OCI-LY3 (cell line): ENCODE data around the gene UBL5.
"Not testable (repeated sequence)": the region's sequence is repeated elsewhere in the genome, so short reads cannot be mapped to it uniquely, and the experiment has no call there.

Experiments used
- H2AFZ ChIP-seq: fragments of 200-600, 300-600 bp; shearing (Covaris generic); 2 replicates; pipeline ENCODE4 v1.6.0; 2014; ENCODE audit warnings: antibody characterized with exemption, low read depth, low read length
- H3K27ac ChIP-seq: fragments of 200-600, 300-600 bp; sonication (generic); 2 replicates; pipeline ENCODE4 v1.5.1; 2014; ENCODE audit warnings: mild to moderate bottlenecking, low read length, moderate library complexity, mixed read lengths
- H3K27me3 ChIP-seq: fragments of 200-600, 300-600 bp; sonication (generic); 2 replicates; pipeline ENCODE4 v1.6.1; 2014; ENCODE audit warnings: low read depth, low read length, mixed read lengths
- H3K36me3 ChIP-seq: fragments of 200-600, 300-600 bp; sonication (generic); replicated peaks from 2 replicates; pipeline ENCODE3; 2014; ENCODE audit warnings: low read depth, low read length, mixed read lengths
- H3K4me1 ChIP-seq: fragments of 300-600, 200-600 bp; sonication (generic); 2 replicates; pipeline ENCODE4 v1.6.1; 2014; ENCODE audit warnings: low read length, mixed read lengths
- H3K4me2 ChIP-seq: fragments of 200-600, 300-600 bp; sonication (generic); 2 replicates; pipeline ENCODE4 v1.6.1; 2014; ENCODE audit warnings: low read length, mixed read lengths
- H3K4me3 ChIP-seq: fragments of 300-600, 200-600 bp; sonication (generic); 2 replicates; pipeline ENCODE4 v1.5.1; 2014; ENCODE audit warnings: antibody characterized with exemption, mild to moderate bottlenecking, low read length, moderate library complexity
- H3K79me2 ChIP-seq: fragments of 300-600, 200-600 bp; shearing (Covaris generic); 2 replicates; pipeline ENCODE4 v1.6.1; 2014; ENCODE audit warnings: mild to moderate bottlenecking, low read length, mixed read lengths
- H3K9ac ChIP-seq: fragments of 300-600, 200-600 bp; shearing (Covaris generic); 2 replicates; pipeline ENCODE4 v1.6.0; 2014; ENCODE audit warnings: mild to moderate bottlenecking, low read length, moderate library complexity
- H3K9me3 ChIP-seq: fragments of 200-600, 300-600 bp; shearing (Covaris generic); 2 replicates; pipeline ENCODE4 v1.6.1; 2014; ENCODE audit warnings: low read length, mixed read lengths; ENCODE audit not compliant: insufficient read depth
- H4K20me1 ChIP-seq: fragments of 200-600, 300-600 bp; sonication (generic); 2 replicates; pipeline ENCODE4 v1.6.1; 2016; ENCODE audit warnings: low read length, mixed read lengths; ENCODE audit not compliant: insufficient read depth
- CTCF ChIP-seq: fragments of 200-600, 300-600 bp; sonication (generic); IDR thresholded peaks from 2 replicates; pipeline ENCODE4 v1.5.1; 2014; ENCODE audit warnings: antibody characterized with exemption, low read length, low read depth
- EZH2phosphoT487 ChIP-seq: fragments of 200-600 bp; shearing (Covaris generic); IDR thresholded peaks from 2 replicates; pipeline ENCODE4 v1.6.1; 2018; ENCODE audit warnings: antibody characterized with exemption, mixed run types, low read depth

The UBL5 gene

GRCh38 chr19:9827289-9828238 lies at the start of gene UBL5:
Gene UBL5, plus strand, starts transcription at chr19:9827918. Its CDS starts 420 bp downstream, at chr19:9828338.
- Histone ChIP-seq H3K4me3 (peak within 1 kb of the TSS; percentile 94), H3K27ac (peak within 1 kb of the TSS; percentile 48), H3K9ac (peak within 1 kb of the TSS; percentile 86), H3K4me2 (peak within 1 kb of the TSS; percentile 99), H3K36me3 (peaks cover 24% of the 10 kb centered on the region), H2AFZ (peak within 1 kb of the TSS; percentile 58; the same call in 1 of the 2 replicates), H3K79me2 (peaks cover 54% of the 10 kb centered on the region), H3K27me3 (no peaks in the 10 kb centered on the region), H3K9me3 (no peaks in the 10 kb centered on the region), H3K4me1 (peaks cover 5% of the 10 kb centered on the region), H4K20me1 (peaks cover 6% of the 10 kb centered on the region; the same call in 1 of the 2 replicates)
- TF ChIP-seq CTCF (no peak), EZH2phosphoT487 (no peak)

GRCh38 chr19:9782338-9782737 lies 45.4 kb upstream of the UBL5 start:
- no peaks in the 10 kb centered on the region for H3K79me2 ChIP-seq
- H3K9me3 ChIP-seq, result peaks cover 10% of the 10 kb centered on the region; the same call in 1 of the 2 replicates
- no peak overlapping the region for H3K27ac ChIP-seq
- H3K4me1 ChIP-seq, result peaks cover 12% of the 10 kb centered on the region
- no peak overlapping the region for H2AFZ ChIP-seq
- no peaks in the 10 kb centered on the region for H3K27me3 ChIP-seq
- H3K4me3 ChIP-seq, result no peak overlapping the region
- TF ChIP-seq EZH2phosphoT487, result no peak
- no peak for TF ChIP-seq CTCF
- H4K20me1 ChIP-seq, result no peaks in the 10 kb centered on the region
- H3K4me2 ChIP-seq, result no peak overlapping the region
- H3K9ac ChIP-seq, result no peak overlapping the region
- no peaks in the 10 kb centered on the region for H3K36me3 ChIP-seq

GRCh38 chr19:9784163-9784496 lies 43.6 kb upstream of the UBL5 start:
- not testable (repeated sequence) for H3K4me3 ChIP-seq, H3K27ac ChIP-seq, H3K9ac ChIP-seq, H3K4me2 ChIP-seq, H3K36me3 ChIP-seq, H3K27me3 ChIP-seq, H2AFZ ChIP-seq, H3K9me3 ChIP-seq, H3K79me2 ChIP-seq, H4K20me1 ChIP-seq
- H3K4me1 ChIP-seq, result peaks cover 12% of the 10 kb centered on the region

- Histone ChIP-seq H3K4me2 (peak overlapping the region; percentile 97), H3K27me3 (no peaks in the 10 kb centered on the region), H3K9ac (peak overlapping the region; percentile 86), H3K36me3 (no peaks in the 10 kb centered on the region), H3K4me1 (peaks cover 12% of the 10 kb centered on the region), H3K79me2 (no peaks in the 10 kb centered on the region), H3K27ac (peak overlapping the region; percentile 73), H3K9me3 (no peaks in the 10 kb centered on the region), H4K20me1 (no peaks in the 10 kb centered on the region), H2AFZ (peak overlapping the region; percentile 87), H3K4me3 (peak overlapping the region; percentile 86)
- no peak for TF ChIP-seq EZH2phosphoT487
- no peak for TF ChIP-seq CTCF
Observed at GRCh38 chr19:9785367-9786331, 42.1 kb upstream of the UBL5 start.
